Activated CD4-positive, CD25-positive, alpha-beta regulatory T cell treated with anti-CD3 and anti-CD28 coated beads, Interleukin-2, amount 50 U/mL, for 24 hours (primary cell): Measurements from ENCODE around the gene CEBPE.

ENCODE experiments used
- ATAC-seq, 2 donors: fragments of 150-1000 bp; cut with Tn5 transposase; one replicate each; pipeline ENCODE4 v1.10.0; 2021; ENCODE audit warnings: mild to moderate bottlenecking in 1 of 2, moderate library complexity in 1 of 2

The CEBPE gene

GRCh38 chr14:23101986-23102625 lies 16.9 kb downstream of the CEBPE start:
- no peak for ATAC-seq

GRCh38 chr14:23101213-23101970 lies 17.7 kb downstream of the CEBPE start:
- ATAC-seq: no peak

GRCh38 chr14:23099212-23099861 lies 19.7 kb downstream of the CEBPE start:
- ATAC-seq: no peak

GRCh38 chr14:23097786-23098185 lies 21.3 kb downstream of the CEBPE start:
- no peak for ATAC-seq

DNA sequence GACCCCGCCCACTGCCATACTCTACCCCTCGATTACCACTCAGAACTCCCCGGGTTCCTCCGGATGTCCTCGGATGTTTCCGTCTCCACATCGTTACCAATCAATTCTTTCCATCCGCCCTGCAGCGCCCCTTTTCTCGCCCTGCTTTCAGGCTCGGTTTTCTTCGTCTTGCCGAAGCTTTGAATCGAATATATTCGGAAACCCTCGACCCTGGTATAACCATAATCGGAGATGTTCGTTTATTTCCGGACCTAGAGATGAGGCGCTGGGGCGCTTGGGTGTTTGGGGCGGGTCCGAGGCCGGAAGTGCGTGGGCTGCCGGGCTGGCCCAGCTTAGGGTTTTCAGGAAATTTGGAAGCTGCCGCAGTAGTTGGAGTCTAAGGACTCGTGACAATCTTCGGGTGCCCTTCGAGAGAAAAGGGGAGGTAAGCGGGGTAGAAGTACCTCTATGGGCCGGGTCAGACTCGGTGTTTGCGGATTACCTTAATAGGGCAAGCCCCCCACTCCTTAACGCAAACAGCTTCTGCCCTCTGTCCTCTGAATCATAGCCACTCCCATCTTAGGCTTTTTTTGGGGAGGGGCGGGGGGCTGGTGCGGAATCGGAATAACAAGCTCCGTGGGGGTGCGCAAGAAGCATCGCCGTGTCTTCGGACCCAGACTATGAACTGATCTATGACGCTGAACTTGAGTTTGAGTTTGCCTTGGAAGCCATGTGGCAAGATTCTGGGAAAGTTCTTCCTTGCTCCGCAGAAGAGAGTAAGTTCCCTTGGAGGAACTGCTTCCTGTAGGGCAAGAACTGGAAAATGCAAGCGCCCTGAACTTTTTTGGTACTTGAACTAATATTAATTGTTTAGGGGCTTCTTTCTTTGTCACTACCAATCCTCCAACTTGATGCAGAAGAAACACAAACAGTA lies 23.6 kb downstream of the CEBPE start, which contains the start of gene C14orf119:
C14orf119 (plus strand) TSS at position 310 of the 913 bp plus-strand sequence. CDS start 2,154 bp downstream, outside the sequence.
- ATAC-seq: peak; percentile 90 to 91

- peak; percentile 37 to 44 for ATAC-seq
Observed at GRCh38 chr14:23094666-23095195, 24.3 kb downstream of the CEBPE start, which contains the start of gene ACIN1. Gene ACIN1, minus strand, starts transcription at chr14:23095136. Its CDS starts 24 bp downstream, at chr14:23095112.

DNA sequence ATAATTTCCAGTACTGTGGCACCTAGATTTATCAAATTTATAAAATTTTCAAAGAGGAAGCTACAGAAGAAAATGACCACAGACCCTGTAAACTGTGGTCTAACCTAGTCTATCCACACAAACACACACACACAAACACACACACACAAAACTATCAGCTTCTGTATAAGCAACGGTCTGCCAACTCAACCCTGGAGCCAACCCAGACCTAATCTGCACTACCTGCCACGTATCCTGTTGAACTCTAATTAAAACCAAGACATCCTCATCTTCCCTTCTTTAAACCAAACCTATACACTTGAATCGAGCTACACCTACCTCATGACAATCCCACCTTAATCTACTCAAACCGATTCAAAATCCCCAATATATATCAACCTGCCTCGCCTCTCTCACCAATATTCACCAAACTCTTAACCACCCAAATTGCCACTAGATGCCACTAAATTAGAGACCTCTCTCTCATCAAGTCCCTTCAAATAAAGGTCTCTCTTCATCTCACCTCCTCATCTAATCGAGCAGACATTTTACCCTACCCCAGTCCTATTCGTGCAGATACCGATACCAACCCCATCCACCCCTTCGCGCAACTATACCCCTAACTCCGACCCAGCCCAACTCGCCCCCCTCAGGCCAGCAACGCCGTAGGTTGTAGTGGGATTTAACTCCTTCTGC lies 24.9 kb downstream of the CEBPE start:
- no peak for ATAC-seq

GRCh38 chr14:23093526-23093925 lies 25.5 kb downstream of the CEBPE start:
- no peak for ATAC-seq

GRCh38 chr14:23093104-23093503 lies 26.0 kb downstream of the CEBPE start:
- ATAC-seq: no peak

DNA sequence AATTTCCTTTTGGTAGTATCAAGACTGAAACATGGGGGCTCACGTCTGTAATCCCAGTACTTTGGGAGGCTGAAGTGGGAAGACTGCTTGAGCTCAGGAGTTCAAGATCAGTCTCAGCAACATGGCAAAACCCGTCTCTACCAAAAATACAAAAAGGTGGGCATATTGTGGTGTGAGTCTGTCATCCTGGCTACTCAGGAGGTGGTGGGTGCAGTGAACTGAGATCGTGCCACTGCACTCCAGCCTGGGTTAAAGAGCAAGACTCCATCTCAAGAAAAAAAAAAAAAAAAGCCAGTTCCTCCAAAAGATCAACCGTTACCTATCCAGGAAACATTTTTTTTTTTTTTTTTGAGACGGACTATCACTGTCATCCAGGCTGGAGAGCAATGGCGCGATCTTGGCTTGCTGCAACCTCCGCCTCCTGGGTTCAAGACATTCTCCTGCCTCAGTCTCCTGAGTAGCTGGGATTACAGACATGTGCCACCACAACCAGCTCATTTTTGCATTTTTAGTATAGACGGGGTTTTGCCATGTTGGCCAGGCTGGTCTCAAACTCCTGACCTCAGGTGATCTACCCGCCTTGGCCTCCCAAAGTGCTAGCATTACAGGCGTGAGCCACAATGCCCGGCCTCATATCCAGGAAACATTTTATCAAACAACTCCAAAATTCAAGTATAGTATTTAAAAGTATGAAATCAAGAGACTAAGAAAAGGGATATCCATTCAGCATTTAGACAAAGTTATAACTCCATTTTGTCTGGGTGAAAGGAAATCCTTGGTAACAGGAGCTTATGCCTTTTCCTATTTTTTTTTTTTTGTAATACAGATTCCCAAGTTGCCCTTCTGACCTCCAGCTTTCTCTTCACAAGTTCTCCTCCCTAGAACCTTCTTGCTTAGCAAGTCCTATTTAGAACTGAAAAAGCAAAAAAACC lies 27.5 kb downstream of the CEBPE start:
- no peak for ATAC-seq

GRCh38 chr14:23090254-23090636 lies 28.8 kb downstream of the CEBPE start:
- no peak for ATAC-seq

DNA sequence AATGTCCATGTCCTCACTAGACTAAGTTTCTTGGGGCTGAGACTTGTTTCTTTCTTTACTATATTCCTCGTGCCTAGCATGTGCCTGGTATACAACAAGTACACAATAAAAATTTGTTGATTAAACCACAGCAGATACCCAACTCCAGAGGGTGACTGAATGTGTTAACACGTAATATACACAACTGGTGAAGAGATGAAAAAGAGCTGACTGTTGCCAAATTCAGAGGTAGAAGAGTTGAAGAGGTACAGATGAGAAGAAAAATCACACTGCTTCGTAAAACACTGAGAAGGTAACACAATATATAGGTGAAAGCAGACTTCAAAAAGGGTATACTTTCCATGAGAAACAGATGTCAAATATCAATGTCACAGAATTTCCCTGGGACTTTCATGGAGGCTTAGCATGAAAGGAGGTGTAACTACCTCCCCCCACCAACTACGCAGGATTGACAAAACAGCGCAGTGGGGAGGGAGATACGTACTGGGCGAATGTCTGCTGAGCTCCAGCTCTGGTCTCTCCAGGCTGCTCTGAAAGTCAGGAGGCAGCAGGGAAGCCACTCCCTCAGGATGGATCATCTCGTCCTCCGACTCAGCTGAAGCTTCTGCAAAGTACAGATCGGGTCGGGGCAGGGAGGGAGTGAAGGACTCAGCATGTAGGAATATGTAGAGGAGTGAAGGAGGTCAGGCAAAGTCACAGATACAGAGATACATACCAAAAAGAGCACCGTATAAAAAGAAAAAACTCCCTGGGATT lies 29.4 kb downstream of the CEBPE start:
- no peak for ATAC-seq

DNA sequence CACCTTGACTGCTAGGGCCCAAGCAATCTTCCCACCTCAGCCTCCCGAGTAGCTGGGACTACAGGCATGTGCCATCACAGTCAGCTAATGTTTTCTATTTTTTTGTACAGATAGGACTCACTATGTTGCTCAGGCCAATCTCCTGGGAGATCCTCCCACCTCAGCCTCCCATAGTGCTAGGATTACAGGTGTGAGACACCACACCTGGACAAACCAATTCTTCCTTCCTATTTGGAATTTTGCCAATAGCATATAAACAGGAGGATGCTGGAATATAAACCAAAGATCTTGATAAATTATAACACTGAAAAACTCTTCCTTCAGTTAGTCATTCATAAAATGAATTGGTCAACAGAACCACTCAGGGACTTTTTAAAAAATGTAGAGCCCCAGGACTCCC lies 32.5 kb downstream of the CEBPE start:
- no peak for ATAC-seq

GRCh38 chr14:23085458-23085857 lies 33.6 kb downstream of the CEBPE start:
- peak; percentile 46 to 67 for ATAC-seq

GRCh38 chr14:23080474-23080873 lies 38.6 kb downstream of the CEBPE start:
- ATAC-seq: no peak

GRCh38 chr14:23079716-23080115 lies 39.3 kb downstream of the CEBPE start:
- ATAC-seq: no peak

DNA sequence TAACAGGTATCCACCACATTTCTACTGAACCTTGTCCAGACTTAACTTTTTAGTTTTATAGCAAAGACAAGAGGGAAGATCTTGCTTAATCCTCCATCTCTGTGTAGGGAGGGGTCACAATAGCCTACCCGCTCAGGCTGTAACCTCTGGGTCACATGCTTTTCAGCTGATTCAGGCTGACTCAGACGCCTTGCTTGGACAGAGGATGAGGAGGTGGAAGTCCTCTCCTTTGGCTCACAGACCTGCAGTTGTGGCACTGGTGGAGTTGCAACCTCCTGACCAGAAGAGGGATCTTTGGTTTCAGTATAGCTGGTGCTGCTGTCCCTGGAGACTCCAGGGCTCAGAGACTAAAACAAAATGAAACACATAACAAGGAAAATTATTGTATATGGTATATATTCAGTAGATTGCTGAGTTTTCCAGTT lies 40.4 kb downstream of the CEBPE start:
- peak in 1 of 2 donors; percentile 32 for ATAC-seq

GRCh38 chr14:23077962-23078361 lies 41.1 kb downstream of the CEBPE start:
- ATAC-seq: no peak

GRCh38 chr14:23076785-23077408 lies 42.2 kb downstream of the CEBPE start:
- peak; percentile 38 to 56 for ATAC-seq
